HG03342 (cell line): Measurements from ENCODE around the gene SMAP1.

Experiments used
- ATAC-seq: cut with Tn5 transposase; IDR thresholded peaks from one replicate; pipeline ENCODE4 v1.9.1; 2021; ENCODE audit warnings: mild to moderate bottlenecking, moderate library complexity; ENCODE audit not compliant: unreplicated experiment

The SMAP1 gene

DNA sequence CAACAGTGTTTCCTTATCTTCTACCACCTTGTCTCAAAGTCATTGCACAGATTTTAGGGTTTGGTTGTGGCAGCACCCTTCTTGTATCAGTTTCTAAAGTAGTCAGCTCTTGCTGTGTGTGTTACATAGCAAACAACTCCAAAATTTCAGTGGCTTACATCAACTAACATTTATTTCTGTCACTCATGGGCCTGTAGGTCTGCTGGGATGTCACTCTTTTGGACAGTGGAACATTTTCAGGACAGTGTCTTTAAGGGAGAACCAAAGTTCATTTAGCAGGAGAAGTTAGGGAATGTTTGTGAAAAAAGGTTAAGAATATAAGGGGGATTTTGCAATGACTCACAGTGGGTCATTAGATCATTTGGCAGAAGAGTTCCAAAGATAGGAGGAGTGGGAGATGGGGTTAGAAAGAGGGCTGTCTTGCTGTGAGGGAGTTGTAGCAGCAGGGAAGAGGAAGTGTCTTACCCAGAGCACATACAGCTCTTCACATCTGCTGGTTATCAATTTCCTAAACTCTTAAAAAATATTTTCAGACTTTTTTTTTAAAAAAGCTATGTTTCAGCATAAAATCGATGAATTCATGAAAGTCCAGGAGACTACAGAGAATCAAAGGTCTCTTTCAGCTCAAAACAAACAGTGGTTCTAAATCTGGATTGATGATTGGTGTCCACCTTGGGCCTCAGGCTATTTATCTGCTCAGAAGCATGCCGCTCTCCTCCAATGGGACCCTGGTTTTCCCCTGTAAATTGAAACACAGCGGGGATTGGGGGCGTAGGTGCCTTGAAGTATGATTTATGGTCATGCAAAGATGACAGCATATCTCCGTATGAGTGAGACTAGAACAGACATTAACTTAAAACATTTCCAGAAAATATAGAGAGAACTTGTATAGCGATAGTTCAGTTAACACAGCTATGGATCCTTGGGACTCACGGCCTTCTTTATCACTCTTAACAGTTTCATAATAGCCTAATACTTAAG is 171.9 kb downstream of the SMAP1 start:
- ATAC-seq = no peak

DNA sequence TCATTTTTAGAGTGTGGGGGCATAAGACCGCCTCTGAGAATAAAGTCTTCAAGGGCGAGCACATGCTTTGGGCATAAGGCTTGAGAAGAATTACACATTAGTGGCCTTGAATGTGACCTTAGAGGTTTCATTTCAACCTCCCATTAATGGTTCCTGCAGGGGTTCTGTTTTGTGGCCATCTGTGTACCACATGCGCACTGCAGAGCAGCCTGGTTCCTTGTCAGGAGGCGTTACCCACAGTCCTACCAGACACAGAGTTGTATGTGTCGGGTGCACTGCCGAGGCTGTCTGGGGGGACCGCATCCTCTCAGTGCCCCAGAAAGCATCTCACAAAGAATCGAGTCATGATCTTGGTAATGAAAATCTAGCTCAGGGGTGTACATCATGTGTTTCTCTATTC is 173.4 kb downstream of the SMAP1 start:
- no peak for ATAC-seq

DNA sequence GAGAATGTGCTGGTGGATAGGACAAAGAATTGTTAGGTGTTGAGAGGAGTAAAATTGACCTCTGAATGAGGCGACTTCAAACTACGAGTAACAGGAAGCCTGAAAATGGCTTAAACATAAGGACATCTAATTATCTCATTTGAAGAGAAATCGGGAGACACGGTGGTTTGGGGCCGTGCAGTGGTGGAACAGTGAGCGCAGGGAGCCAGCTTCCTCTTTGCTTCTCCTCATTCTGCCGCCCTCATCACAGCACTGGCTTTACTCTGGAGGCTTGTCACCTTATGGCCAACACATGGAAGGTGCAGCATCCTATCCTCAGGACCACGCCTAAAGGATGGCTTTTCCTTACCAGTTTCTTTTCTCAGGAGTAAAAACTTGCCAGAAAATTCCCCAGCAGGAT is 174.9 kb downstream of the SMAP1 start:
- no peak for ATAC-seq

DNA sequence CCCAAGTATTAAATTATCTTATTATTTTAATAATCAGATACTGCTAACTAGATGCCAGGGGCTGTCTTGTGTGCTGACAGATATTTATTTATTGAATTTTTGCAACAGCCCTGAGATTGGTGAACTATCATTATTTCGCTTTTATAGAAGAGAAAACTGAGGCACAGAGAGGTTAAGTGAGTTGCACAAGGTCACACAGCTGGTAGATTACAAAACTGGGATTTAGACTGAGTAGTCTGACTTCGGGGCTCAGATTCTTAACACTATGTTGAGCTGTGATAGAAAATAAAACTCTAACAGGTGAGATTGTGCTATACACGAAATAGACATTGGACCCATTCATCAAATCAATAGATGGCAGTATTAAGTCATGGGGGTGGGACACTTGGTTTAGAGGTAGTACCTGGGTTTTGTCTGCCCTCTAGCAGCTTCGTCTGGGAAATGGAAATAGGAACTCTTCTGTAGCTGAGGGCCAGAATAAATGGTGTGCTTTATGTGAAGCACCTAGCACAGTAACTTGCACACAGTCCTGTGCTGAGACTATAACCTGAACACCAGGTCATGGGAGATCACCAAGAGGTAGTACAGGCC is 175.7 kb downstream of the SMAP1 start:
- no peak for ATAC-seq

DNA sequence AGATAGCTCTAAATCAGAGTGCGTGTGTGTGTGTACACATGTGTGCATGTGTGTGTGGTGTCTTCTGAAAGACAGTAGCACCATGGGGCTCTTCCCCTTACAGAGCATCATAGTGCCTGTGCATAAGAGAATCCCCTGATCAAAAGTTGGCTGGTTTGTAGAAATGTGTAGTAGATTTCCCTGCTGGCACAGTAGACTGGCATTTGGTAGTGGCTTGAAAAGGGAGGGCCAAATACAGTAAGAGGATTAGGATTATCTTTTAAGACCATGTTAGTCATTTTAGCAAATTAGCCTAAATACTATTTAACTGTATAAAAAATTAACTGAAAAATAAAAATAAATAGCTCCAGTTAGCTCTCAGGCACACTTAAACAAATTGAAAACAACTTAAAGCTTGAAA is 176.6 kb downstream of the SMAP1 start:
- no peak for ATAC-seq

DNA sequence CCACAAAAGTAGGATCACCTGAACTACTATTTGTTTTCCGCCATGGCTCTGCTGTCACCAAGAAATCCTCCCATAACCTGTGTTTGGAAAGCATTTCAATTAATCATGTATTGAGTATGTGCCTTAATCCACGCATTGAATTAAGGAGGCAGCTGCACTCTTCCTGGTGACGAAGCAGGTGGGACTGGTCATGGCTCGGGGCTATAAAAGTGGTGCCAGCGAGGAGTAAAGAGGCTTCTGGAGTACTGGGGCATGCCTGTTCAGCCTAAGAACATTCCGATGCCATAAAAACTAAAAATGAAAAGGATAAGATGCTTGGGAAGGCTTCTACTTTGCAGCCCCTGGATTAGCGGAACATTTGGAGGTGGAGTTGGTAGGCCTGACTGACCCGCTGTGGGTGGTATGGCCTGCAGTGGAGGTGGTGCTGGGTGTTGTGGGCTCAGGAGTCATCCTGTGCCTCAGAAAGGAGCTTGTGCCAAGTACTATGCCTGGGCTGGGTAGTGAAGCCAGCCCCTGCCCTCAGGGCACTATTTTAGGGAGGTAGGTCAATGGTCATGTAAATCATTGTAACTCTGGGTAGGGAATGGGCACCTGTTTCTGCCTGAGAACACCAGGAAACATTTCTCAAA is 178.6 kb downstream of the SMAP1 start:
- no peak for ATAC-seq

DNA sequence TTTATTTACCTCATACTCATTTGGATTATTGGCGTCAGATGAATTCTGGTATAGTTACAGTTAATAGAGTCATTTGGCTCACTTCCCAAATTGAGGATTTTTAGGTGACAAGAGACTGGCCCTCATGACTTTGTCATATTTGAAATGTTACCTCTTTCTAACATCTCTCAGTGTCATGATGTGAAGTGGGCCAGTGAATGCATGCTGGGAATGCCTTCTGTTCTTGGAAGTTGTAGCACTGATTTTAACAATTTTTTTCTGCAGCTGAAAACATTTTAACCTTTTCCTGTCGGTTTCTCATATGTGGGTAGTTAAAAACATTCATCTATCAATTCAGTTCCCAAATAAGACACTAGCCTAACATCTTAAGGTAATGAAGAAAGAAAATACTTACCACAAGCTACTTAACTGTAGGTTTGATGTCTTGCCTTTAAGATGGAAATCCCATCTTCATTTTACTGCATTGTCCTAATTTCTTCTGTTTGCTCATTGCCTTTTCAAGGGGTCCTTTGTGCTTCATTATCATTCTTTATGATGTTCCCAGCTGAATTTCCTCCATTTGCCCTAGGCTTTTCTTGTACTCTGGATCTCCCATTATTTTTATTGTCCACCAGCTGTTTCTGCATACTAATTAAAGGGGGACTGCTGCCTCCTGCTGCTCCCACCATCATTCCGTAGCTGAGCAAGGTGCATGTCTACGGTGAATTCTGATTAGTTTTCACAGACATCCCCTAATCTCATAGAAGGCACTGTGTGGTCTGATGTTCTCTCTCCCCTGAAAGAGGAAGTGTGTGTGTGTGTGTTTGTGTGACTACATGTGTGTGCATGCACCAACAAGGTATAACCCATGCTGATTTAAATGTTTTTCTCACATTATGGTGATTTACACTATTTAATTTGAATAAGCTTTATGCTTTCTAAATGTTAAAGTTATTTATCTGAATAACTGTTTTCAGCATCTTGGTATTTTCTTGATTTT is 179.7 kb downstream of the SMAP1 start:
- no peak for ATAC-seq

DNA sequence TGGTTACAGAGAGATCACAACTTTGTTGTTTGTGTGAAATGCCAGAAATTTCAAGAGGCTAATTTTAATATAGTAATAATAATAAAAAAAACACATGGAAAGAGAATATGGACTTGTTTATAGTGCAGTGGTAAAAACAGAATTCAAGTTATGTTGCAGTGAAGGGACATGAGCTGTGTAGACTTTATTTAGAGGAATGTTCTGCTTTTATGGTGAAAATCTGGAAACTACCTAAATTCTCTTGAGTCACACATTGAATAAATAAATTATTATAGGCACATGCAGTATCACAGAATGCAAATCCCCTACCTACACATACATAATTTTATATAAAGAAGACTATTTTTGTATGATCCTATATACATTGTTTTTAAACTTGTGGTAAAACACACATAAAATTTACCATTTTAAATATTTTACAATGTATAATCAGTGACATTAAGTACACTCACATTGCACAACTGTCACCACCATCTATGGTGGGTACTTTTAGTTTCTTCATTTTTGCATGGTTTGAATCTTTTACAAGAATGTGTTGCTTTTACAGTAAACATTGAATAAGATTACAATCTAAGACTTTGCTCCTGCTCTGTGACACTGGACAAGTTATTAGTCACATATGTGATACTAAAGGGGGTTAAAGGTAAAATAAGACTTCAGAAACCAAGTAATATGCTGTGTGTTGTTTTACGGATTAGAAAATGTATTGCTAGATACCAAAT is 181.8 kb downstream of the SMAP1 start:
- ATAC-seq = no peak

DNA sequence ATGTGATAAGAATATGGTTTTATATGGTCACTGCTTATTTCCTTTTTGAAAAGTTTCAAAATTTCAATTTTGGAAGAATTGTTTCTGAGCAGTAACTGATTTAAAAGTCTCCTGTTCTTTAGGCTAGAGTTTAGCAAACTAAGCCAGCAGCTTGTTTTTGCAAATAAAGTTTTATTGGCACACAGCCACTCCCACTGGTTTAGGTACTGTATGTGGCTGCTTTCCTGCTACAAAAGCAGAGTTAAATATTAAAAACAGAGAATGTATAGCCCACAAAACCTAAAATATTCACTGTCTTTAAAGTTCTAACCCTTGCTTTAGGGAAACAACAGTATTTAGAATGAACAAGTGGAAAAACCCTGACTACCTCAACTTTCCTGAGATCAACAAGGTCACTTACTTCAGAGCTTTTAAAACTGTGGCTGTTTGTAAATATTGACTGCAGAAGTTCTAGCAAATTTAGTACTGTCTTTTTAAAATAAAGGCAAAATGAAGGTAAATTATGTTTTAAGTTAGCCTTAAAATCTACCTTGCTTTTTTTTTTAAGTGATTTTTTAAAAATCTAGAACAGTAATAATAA is 185.1 kb downstream of the SMAP1 start:
- no peak for ATAC-seq

DNA sequence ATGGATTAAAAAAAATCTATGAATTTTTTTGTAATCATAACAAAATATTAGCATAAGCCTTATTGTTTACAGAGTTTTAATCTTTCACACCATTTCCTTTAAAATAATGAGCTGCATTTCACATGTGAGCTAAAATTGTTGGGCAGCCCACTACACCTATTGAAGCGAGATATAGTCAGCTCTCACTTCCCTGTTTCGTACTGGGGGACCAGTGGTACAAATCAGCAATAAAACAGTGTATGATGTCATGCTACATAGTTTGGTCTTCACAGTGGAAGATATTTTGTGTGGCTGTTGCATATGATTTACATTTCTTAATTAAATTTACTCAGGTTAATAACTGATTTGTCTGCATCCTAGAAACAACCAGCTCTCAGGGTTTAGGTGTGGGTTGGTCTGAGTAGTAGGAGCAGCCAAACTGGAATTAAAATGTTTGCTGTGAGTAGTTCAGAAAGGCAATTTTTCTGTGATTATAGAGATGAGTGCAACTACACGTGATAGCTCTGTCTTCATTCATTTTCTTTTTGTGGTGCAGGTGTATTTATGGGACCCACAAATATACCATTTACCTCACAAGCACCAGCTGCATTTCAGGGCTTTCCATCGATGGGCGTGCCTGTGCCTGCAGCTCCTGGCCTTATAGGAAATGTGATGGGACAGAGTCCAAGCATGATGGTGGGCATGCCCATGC is 189.8 kb downstream of the SMAP1 start:
- ATAC-seq = peak; percentile 100

DNA sequence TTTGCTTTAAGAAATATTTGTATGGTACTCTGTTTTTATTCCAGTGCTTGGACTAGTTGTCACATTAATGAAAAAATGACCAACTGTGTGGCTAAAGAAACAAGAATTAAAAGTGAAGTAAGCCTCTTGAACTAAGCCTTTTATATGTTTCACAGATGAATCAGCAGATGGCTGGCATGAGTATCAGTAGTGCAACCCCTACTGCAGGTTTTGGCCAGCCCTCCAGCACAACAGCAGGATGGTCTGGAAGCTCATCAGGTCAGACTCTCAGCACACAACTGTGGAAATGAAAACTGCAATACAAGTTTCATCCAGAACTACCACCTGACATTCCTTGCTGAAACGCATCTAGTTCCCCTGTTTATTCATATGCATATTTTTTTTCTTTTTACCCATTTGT is 192.4 kb downstream of the SMAP1 start:
- ATAC-seq = no peak

DNA sequence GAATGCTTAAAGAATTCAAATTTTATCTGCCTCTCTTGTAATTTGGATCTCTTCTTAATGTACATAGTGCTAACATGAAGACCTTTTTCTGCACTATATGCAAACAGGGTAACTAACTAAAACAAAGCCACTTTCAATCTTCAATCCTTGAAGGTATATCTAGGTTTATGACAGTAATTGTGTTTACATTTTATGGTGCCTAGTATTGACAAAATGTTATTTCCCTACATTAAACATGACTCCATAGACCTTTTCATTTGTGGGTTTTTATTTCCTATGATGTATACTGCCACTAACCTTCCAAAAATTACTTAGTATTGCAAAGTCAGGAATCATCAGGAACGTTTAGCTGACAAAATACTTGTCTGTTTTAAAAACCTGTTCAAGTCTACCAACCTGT is 193.2 kb downstream of the SMAP1 start:
- ATAC-seq = no peak

DNA sequence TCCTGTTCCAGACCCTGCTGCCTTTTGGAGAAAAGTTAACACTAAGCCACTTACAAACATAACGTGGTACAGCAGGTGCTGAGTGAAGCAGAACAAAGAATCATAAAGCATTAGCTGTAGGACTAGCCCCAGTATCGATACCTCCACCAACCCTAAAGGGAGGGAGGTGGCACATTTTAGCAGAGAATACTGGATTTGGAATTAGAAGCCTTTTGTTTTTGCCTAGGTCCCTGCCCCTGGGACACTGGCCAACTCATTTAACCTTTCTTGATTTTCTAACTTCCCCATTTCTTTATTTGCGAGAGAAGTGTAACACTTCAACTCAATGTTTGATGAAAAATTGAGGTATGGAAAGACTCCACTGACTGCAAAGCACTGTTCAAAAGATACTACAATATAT is 195.7 kb downstream of the SMAP1 start:
- peak; percentile 41 for ATAC-seq

DNA sequence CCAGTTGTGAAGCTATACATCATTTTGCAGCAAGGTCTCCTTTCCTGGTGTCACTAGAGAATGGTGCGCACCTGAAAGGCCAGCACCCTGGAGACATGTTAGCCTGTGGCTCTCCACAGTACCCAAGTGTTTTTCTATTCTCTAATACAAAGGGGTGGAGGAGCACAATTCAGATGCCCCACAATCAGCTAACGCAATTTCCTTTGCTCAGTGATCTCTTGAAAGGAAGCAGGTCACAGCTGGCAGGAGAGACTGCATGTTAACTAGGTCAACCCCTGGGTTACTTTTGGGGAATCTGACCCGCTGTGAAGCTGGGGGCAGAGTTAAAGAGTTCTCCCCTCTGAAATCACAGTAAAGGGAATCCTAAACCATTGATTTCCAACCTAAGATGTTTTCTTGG is 196.7 kb downstream of the SMAP1 start:
- ATAC-seq = no peak

DNA sequence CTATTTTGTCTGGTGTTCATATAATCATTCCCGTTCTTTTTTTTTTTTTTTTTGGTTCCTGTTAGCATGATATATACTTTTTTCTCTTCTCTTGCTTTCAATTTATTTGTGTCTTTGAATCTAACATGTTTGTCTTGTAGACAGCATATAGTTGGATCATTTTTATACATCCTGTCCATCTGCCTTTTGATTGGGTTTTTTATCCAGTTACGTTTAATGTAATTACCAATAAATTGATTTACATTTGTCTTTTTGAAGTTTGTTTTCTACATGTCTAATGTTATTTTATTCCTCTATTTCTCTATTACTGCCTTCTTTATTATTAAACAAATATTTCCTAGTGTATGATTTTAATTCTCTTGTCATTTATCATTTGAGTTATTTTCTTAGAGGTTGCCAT is 204.8 kb downstream of the SMAP1 start:
- ATAC-seq = no peak

DNA sequence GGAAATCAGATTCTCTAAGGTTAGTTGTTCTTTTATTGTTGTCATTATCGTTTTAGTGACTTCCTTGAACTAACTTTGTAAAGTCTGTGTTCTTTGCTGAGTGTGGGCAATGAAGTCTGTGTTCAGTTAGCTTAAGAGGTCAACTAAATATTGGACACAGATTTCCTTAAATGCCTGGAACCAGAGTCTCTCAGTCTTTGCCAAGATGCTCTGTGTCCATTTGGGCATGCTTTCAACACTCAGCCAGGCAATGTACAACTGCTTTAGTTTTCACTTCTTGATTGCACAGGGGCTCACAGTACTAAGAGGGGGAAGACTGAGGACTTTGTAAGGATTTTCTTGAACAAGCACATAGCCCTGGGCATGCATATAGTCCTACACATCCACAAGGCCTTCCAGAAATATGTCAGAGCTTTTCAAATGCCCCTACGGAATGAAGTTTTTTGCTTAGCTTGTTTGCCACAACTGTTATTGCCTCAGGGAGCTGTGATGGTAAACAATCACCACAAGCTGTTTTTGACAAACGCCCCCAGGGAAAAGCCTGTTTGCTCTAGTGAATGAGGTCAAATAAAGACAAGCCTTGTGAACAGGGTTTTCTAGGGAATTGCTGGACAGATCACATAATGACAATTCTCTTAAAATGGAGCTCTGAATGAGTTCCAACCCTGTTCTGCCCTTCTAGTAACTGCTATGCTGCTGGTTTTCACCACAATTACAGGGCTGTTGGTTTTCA is 206.7 kb downstream of the SMAP1 start:
- ATAC-seq = no peak

DNA sequence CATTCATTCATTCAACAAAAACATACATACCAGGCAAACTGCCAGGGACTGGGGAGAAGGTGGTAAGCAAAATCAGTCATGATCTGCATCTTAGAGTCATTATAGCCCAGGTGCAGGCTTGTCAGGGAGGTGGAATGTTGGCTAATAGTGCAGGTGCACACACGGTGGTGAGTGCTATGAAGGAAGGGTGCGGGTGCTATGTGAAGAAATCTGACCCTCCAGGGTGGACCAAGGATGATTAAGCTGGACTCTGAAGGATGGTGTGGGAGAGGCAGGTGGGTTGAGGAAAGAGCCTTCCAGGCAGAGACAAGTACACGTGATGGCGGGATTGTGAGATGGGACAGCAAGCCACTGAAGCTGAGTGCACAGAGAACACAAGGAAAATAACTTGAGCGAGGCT is 211.8 kb downstream of the SMAP1 start:
- ATAC-seq = no peak
